GM13977 (cell line): Measurements from ENCODE around the gene RPL10A.

Experiments used
- DNase-seq: peaks from one replicate; pipeline ENCODE4 v3.0.0; 2012; ENCODE audit warnings: low spot score
- CTCF ChIP-seq: IDR thresholded peaks from 2 replicates; pipeline ENCODE4 v1.5.1; 2012; ENCODE audit warnings: mild to moderate bottlenecking, control low read depth; ENCODE audit not compliant: insufficient read depth; ENCODE audit errors: extremely low read depth, missing control alignments
- in situ Hi-C: fragments of 300-500 bp; cut with MboI; formaldehyde crosslinking; loops from one replicate; pipeline ENCODE4 v1.12.0; 2022; ENCODE audit warnings: low sequenced_read_pairs, low pct_unique_long_range_greater_than_20kb, mixed read lengths, inconsistent platforms; ENCODE audit not compliant: unreplicated experiment

RPL10A gene

DNA sequence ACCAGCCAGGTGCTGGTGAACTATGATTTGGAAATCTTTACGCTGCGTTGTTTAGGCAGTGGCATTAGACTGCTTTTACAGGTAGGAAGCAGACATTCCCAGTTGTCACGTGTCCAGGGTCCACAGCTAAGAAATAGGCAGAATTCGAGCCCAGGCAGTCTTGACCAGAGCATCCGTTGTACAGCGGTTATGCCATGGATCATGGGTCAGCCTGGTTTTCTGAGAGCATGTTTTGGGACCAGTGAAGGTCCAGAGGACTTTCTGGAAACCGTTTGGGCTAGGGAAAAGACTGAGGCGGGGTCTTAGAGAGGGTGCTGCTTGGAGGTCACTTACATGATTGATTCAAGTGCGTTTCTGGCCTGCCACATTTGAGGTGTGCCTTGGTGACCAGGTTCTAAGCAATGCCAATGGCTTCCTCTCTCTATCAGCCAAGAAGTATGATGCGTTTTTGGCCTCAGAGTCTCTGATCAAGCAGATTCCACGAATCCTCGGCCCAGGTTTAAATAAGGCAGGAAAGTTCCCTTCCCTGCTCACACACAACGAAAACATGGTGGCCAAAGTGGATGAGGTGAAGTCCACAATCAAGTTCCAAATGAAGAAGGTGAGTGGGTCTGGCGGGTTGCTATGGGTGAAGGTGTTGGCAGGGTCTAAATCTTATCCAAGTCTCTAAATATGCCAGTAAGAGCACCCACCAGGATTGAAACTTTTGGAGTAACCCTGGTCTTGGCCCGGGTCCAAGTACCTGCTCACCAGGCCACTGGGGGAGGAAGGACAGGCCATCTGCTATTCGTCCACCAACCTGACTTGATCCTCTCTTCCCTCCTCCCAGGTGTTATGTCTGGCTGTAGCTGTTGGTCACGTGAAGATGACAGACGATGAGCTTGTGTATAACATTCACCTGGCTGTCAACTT, 1.8 kb downstream of the RPL10A start:
- no peak for DNase-seq
- TF ChIP-seq CTCF, result no peak
- in situ Hi-C loops, result no loop called here

GRCh38 chr6:35470663-35471120, 2.5 kb downstream of the RPL10A start:
- no peak for TF ChIP-seq CTCF
- no peak for DNase-seq
- in situ Hi-C loops, result no loop called here

- in situ Hi-C loops, result no loop called here
- no peak for DNase-seq
- TF ChIP-seq CTCF, result no peak
Measured at GRCh38 chr6:35471836-35472345, 3.7 kb downstream of the RPL10A start.

- no peak for DNase-seq
- in situ Hi-C loops, result no loop called here
- TF ChIP-seq CTCF, result no peak
Measured at GRCh38 chr6:35473075-35473849, 5.1 kb downstream of the RPL10A start.

DNA sequence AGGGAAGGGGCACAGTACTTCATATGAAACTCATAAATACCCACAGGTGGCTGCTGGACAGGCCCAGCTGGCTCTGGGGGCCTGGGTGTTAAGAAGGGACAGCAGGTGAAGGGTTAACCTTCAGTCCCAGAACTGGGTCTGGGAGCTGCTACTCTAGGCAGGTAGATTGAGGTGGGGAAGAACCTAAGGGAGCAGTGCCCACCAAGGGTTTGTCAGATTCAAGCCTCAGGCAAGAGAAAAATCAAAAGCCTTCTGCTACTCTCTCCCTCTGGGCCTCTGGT, 5.6 kb downstream of the RPL10A start:
- TF ChIP-seq CTCF, result no peak
- in situ Hi-C loops, result no loop called here
- no peak for DNase-seq

- no peak for DNase-seq
- in situ Hi-C loops, result no loop called here
- no peak for TF ChIP-seq CTCF
Measured at GRCh38 chr6:35474131-35474941, 6.1 kb downstream of the RPL10A start.
